GM20000 (cell line): ENCODE data around the gene FOXQ1.

Experiments used
- DNase-seq: peaks from one replicate; pipeline ENCODE4 v3.0.0; 2012; ENCODE audit warnings: low spot score
- TF ChIP-seq, protein P1 (sequence below): IDR thresholded peaks from 2 replicates; pipeline ENCODE4 v1.5.1; 2012; ENCODE audit warnings: mild to moderate bottlenecking, control low read depth; ENCODE audit errors: extremely low read depth, missing control alignments

The FOXQ1 gene

DNA sequence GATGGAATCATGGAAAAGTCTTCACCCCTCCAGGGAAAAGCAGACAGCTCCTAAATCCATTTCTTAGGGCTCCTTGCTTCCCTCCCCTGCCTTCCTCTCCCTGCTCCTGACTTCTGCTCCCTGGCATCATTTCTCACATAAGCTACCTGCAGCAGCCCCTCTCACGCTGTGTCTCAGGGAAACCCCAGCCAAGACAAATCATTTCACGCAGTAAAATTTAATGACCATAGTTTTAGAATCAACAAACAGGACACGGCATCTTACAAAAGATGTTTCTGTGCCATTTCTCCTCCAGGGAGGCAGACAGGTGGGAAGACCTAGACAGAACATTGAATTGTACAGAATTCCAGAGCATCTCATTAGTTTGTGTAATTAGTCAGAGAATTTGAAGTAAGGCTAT, 16.5 kb upstream of the FOXQ1 start:
- no peak for DNase-seq
- TF ChIP-seq, protein P1, sequence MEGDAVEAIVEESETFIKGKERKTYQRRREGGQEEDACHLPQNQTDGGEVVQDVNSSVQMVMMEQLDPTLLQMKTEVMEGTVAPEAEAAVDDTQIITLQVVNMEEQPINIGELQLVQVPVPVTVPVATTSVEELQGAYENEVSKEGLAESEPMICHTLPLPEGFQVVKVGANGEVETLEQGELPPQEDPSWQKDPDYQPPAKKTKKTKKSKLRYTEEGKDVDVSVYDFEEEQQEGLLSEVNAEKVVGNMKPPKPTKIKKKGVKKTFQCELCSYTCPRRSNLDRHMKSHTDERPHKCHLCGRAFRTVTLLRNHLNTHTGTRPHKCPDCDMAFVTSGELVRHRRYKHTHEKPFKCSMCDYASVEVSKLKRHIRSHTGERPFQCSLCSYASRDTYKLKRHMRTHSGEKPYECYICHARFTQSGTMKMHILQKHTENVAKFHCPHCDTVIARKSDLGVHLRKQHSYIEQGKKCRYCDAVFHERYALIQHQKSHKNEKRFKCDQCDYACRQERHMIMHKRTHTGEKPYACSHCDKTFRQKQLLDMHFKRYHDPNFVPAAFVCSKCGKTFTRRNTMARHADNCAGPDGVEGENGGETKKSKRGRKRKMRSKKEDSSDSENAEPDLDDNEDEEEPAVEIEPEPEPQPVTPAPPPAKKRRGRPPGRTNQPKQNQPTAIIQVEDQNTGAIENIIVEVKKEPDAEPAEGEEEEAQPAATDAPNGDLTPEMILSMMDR: no peak

DNA sequence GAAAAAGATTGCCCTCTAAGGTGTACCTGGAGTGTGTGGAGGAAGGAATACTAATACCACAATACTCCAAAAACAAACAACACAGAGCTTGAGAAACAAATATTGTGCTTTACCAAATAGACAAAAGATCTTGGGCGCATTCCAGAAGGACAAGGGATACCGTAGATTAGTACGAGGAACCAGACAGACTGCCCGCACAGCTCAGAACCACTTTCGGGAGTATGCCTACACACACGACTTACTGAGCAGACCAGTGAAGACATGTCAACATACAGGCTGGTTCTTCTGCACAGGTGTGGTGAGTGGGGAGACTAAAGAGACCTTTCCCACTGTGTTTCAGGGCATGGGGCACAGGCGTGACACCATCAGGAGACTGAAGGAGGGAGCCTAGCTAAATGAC, 15.8 kb upstream of the FOXQ1 start:
- no peak for DNase-seq
- TF ChIP-seq, protein P1: no peak

DNA sequence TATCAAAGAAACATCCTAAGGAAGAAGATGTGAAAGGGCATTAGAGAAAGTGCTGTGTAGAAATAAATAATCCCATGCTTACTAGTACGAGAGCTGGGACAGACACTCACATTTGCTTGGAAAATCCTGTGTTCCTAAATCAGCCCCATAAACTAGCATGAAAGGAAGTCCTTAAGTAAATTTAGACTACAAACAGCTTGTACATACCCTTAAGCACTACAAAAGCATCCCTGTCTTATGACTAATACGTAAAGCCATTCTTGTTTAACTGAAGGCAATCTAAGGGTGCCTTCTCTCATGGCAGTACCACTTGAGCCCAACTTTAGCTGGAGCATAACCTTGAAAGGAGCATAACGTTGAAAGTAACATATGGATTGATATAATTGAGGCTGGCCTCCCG, 15.4 kb upstream of the FOXQ1 start:
- TF ChIP-seq, protein P1: no peak
- DNase-seq: no peak

DNA sequence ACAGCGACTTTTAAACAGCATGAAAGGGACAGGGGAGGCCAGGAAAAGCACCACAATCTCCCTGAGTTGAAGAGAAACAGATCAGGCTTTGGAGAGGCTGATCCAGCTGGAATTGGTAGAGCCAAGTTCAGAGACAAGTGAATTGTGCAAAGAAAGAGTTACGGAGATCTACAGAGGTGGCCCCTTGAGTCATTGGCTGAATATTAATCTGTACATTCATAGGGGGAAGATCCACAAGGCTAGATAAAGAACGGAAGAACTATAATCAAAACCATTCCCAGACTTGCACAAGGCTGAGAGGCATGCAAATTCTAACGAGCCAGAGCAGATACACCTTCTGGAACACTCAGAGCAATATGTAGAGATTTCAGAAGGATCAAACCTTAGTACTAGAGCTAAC, 14.2 kb upstream of the FOXQ1 start:
- DNase-seq: no peak
- TF ChIP-seq, protein P1: no peak

DNA sequence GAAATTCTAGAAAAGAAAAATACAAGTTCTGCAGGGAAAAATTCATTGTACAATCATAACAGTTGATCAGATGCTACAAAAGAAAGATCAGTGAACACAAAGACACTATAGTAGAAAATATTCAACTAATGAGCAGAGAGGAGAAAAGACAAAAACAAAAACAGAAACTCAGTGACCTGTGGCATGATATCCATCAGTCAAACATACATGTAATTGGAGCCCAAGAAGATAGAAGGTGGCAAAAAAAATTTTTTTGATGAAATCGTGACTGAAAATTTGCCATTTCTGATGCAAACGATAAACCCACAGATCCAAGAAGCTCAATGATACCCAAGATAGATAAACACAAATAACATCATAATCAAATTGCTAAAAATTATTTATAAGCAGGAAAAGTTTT, 13.1 kb upstream of the FOXQ1 start:
- no peak for DNase-seq

DNA sequence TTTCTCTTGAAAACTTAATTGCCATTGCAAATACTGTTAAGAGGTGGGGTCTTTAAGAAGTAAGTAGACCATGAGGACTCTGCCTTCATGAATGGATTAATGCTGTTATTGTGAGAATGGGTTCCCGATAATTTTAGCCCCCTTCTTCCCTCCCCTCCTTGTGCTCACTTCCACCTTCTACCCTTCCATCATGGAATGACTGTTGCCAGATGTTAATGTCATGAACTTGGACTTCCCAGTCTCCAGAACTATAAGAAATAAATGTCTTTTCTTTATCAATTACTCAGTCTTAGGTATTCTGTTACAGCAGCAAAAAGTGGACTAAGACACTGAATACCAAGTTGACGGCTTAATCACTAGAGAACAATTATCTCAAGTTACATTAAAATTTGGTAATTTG, 5.8 kb upstream of the FOXQ1 start:
- TF ChIP-seq, protein P1: no peak
- DNase-seq: no peak

More for the DNA sequence above, 13.1 kb upstream of the FOXQ1 start:
- TF ChIP-seq, protein P1: no peak

DNA sequence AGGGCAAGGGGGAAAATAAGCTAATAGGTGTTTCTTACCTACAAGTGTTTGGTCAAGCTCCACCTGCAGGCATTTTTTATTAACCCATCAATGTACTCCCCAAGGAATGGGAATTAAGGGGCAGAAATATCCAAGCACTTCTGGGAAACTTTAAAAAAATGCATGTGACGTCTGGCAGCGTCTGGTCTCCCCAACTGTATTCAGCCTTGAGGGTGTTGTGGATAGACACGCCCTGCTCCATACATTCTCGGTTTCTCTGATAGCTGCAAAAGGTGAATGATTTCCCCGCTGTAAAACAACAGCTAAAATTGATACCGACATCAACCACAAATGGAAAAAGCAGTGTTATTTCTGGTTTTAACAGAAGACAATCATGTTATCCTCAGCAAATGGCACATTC, 2.5 kb upstream of the FOXQ1 start:
- no peak for DNase-seq
- TF ChIP-seq, protein P1: no peak
